DLD1 (cell line): ENCODE results near the gene SCAPER.

Source experiments
- in situ Hi-C: cut with HindIII; loops from 2 replicates; pipeline ENCODE4 v1.10.0; 2017; ENCODE audit warnings: low sequenced_read_pairs

Gene SCAPER

GRCh38 chr15:76585576-76585897 is 319.6 kb downstream of the SCAPER start:
- in situ Hi-C loops, result no loop called here

GRCh38 chr15:76584868-76585575 is 320.1 kb downstream of the SCAPER start:
- in situ Hi-C loops, result no loop called here

GRCh38 chr15:76582550-76582949 is 322.6 kb downstream of the SCAPER start:
- in situ Hi-C loops, result no loop called here

- in situ Hi-C loops, result no loop called here
Observed at GRCh38 chr15:76577879-76578512, 327.1 kb downstream of the SCAPER start.

- in situ Hi-C loops, result no loop called here
Observed at GRCh38 chr15:76576523-76577279, 328.4 kb downstream of the SCAPER start.

GRCh38 chr15:76575679-76576078 is 329.5 kb downstream of the SCAPER start:
- in situ Hi-C loops, result no loop called here

- in situ Hi-C loops, result no loop called here
Observed at GRCh38 chr15:76575274-76575673, 329.9 kb downstream of the SCAPER start.

GRCh38 chr15:76572983-76573314 is 332.2 kb downstream of the SCAPER start:
- in situ Hi-C loops, result no loop called here

- in situ Hi-C loops, result no loop called here
Observed at GRCh38 chr15:76566276-76566675, 338.9 kb downstream of the SCAPER start.

- in situ Hi-C loops, result no loop called here
Observed at GRCh38 chr15:76565366-76565765, 339.8 kb downstream of the SCAPER start.

- in situ Hi-C loops, result no loop called here
Observed at GRCh38 chr15:76555247-76555646, 349.9 kb downstream of the SCAPER start.

GRCh38 chr15:76553564-76553963 is 351.6 kb downstream of the SCAPER start:
- in situ Hi-C loops, result no loop called here

- in situ Hi-C loops, result no loop called here
Observed at GRCh38 chr15:76553102-76553501, 352.0 kb downstream of the SCAPER start.

- in situ Hi-C loops, result no loop called here
Observed at GRCh38 chr15:76546805-76547204, 358.3 kb downstream of the SCAPER start.

- in situ Hi-C loops, result no loop called here
Observed at GRCh38 chr15:76533995-76534394, 371.1 kb downstream of the SCAPER start.

- in situ Hi-C loops, result no loop called here
Observed at GRCh38 chr15:76533060-76533820, 371.9 kb downstream of the SCAPER start.

GRCh38 chr15:76529911-76530310 is 375.2 kb downstream of the SCAPER start:
- in situ Hi-C loops, result no loop called here

- in situ Hi-C loops, result no loop called here
Observed at GRCh38 chr15:76526111-76526510, 379.0 kb downstream of the SCAPER start.

GRCh38 chr15:76517910-76518309 is 387.2 kb downstream of the SCAPER start:
- in situ Hi-C loops, result no loop called here

- in situ Hi-C loops, result no loop called here
Observed at GRCh38 chr15:76514282-76514681, 390.9 kb downstream of the SCAPER start.

- in situ Hi-C loops, result no loop called here
Observed at GRCh38 chr15:76512971-76513370, 392.2 kb downstream of the SCAPER start.
